Body of pancreas (tissue), 4 donors: ENCODE data around the gene MTFR2. TPM values are rescaled to one million over a fixed set of nuclear protein-coding genes. Genes with fewer than 3 reads are reported as not detected.
"Not testable (repeated sequence)": the region's sequence is repeated elsewhere in the genome, so short reads cannot be mapped to it uniquely, and the experiment has no call there.

ENCODE experiments used
- ATAC-seq: fragments of 150-250 bp; one replicate; pipeline ENCODE4 v1.9.1; 2016
- DNase-seq, 4 donors: peaks; one replicate each; pipeline ENCODE4 v3.0.0-alpha.2; 2019
- H3K27ac ChIP-seq, 4 donors: fragments of 200-600 bp; sonication (generic); 1 replicate in 3 of 4; 2 replicates in 1 of 4; pipeline versions ENCODE4 v1.5.1 to v1.6.1; 2016 to 2019; ENCODE audit warnings: mild to moderate bottlenecking in 1 of 4, mixed read lengths in 1 of 4, moderate library complexity in 1 of 4
- H3K27me3 ChIP-seq, 2 donors: fragments of 200-600 bp; sonication (generic); one replicate each; pipeline ENCODE4 v1.6.0; 2016; ENCODE audit warnings: mild to moderate bottlenecking in 1 of 2
- H3K36me3 ChIP-seq, 2 donors: fragments of 200-600 bp; sonication (generic); replicated peaks in 1 of 2; 2 replicates each; pipeline ENCODE4 v1.5.1; 2016; ENCODE audit warnings: low read depth in 2 of 2; ENCODE audit not compliant: insufficient read depth in 1 of 2
- H3K4me1 ChIP-seq: fragments of 200-600 bp; sonication (generic); one replicate; pipeline ENCODE4 v1.6.0; 2016
- H3K4me3 ChIP-seq, 2 donors: fragments of 200-600 bp; sonication (generic); 1 replicate in 1 of 2; 2 replicates in 1 of 2; pipeline ENCODE4 v1.5.1; 2016 to 2019
- H3K9me3 ChIP-seq, 3 donors: fragments of 200-600 bp; sonication (generic); 1 replicate in 2 of 3; 2 replicates in 1 of 3; pipeline ENCODE4 v1.5.1; 2016
- POLR2A ChIP-seq, 3 donors: fragments of 450-650 bp; IDR thresholded peaks; one replicate each; pipeline ENCODE4 v1.6.1; 2016; ENCODE audit warnings: antibody characterized with exemption in 3 of 3, mild to moderate bottlenecking in 2 of 3
- WGBS, 2 donors: methylation state at CpG; one replicate each; pipeline ENCODE4 v1.1.5; 2017; 5-methylcytosine and 5-hydroxymethylcytosine counted together
- intact Hi-C: fragments of 100-400 bp; cut with DNase I; formaldehyde crosslinking; loops from one replicate; pipeline ENCODE4 v1.15.1; 2023
- total RNA-seq, 2 donors: library from RNA; depleted of rRNA; stranded (reverse); fragments of >200 nt; gene quantifications; one replicate each; pipeline ENCODE4 v1.1.0, GENCODE V29; 2016
- TF ChIP-seq, protein P1 (sequence below), 7 experiments: fragments of 450-650 bp in 4 of 7; fragments of 200-600 bp in 3 of 7; sonication (generic) in 3 of 7; IDR thresholded peaks; one replicate each; pipeline ENCODE4 v1.5.1; 2016 to 2019; ENCODE audit warnings: antibody characterized with exemption in 7 of 7

The MTFR2 gene
- total RNA-seq, 2 donors from 2014 or later, result 0.78 TPM; not detected in 1

DNA sequence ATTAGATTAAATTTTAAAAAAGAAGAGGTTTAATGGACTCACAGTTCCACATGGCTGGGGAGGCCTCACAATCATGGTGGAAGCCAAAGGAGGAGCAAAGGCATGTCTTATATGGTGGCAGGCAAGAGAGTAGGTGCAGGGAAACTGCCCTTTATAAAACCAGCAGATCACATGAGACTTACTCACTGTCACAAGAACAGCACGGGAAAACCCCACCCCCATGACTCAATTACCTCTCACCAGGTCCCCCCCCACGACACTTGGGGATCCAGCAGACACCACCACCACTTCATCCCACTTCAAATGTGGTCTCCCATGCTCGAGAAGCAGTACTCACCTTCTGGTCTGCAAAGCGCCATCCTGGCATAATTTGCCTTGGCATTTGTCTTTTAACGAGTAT lies 24.6 kb downstream of the MTFR2 start:
- 51 to 56% methylated on average over 5 of the region's 5 CpGs for WGBS, 2 donors

DNA sequence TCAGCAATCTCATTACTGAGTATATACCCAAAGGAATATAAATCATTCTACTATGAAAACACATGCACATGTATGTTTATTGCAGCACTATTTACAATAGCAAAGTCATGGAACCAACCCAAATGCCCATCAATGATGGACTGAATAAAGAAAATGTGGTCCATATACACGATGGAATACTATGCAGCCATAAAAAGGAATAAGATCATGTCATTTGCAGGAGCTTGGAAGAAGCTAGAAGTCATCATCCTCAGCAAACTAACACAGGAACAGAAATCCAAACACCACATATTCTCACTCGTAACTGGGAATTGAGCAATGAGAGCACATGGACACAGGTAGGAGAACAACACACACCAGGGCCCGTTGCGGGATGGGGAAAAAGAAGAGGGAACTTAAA lies 25.1 kb downstream of the MTFR2 start:
- H3K27me3 ChIP-seq, H3K27ac ChIP-seq, DNase-seq, H3K4me3 ChIP-seq, H3K36me3 ChIP-seq, H3K4me1 ChIP-seq, ATAC-seq, H3K9me3 ChIP-seq: not testable (repeated sequence)
- WGBS, 2 donors, result 80 to 92% methylated on average over 4 of the region's 4 CpGs
- intact Hi-C loops, result loop anchor here (10.0 kb wide), 1 partner anchor 770 kb away; no protein-coding TSS in a partner anchor

More for the DNA sequence above, 24.6 kb downstream of the MTFR2 start:
- H3K27ac ChIP-seq, result no peak overlapping the region
- H3K4me1 ChIP-seq, result peaks cover 7% of the 10 kb centered on the region
- H3K4me3 ChIP-seq, result no peak overlapping the region
- ATAC-seq (no peak), DNase-seq (no peak)
- TF ChIP-seq, protein P1, sequence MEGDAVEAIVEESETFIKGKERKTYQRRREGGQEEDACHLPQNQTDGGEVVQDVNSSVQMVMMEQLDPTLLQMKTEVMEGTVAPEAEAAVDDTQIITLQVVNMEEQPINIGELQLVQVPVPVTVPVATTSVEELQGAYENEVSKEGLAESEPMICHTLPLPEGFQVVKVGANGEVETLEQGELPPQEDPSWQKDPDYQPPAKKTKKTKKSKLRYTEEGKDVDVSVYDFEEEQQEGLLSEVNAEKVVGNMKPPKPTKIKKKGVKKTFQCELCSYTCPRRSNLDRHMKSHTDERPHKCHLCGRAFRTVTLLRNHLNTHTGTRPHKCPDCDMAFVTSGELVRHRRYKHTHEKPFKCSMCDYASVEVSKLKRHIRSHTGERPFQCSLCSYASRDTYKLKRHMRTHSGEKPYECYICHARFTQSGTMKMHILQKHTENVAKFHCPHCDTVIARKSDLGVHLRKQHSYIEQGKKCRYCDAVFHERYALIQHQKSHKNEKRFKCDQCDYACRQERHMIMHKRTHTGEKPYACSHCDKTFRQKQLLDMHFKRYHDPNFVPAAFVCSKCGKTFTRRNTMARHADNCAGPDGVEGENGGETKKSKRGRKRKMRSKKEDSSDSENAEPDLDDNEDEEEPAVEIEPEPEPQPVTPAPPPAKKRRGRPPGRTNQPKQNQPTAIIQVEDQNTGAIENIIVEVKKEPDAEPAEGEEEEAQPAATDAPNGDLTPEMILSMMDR (IDR thresholded peaks at IDR 0.05), result no peak
- TF ChIP-seq POLR2A (IDR thresholded peaks at IDR 0.05), result no peak
- no peaks in the 10 kb centered on the region for H3K36me3 ChIP-seq
- intact Hi-C loops, result loop anchor here (10.0 kb wide), 1 partner anchor 771 kb away; no protein-coding TSS in a partner anchor
- H3K27me3 ChIP-seq, result no peaks in the 10 kb centered on the region
- H3K9me3 ChIP-seq, result no peaks in the 10 kb centered on the region

DNA sequence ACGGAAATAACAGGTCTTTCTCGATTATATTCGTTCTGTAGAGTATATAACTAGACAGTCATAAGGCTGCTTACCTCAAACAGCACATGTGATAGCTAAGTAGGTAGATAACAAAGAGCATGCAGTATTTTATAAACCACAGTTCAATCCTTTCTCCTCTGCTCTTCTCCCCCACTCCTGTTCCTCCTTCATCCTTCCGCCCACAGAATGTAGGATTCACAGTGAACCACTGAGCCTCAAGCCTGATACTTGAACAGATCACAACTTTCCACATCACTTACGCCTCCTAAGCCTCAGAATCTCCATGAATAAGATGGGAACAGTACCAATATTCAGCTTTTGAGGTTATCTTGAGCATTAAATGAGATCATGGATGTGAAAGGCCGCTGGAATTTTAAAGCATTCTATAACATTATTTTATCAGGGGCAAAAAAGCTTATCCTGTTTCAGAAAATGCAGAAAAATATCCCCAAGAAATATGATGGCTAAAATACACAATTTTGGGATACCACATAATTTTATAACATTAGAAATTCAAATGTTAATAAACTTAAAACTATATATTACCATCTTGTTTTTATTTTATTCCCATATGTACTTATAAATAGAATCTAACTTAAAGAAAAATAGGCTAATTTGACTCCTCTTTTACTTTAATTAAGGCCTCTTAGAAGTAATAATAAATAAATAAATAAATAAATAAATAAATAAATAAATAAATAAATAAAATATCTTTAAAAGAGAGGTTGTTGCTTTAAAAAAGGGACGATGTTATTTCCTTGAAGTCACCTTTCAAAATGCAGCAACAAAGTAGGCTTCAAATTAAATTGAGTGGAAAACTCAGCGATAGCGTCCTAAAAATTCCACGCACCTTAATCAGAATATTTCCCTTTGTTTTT lies 33.4 kb downstream of the MTFR2 start:
- TF ChIP-seq POLR2A (IDR thresholded peaks at IDR 0.05), result no peak
- TF ChIP-seq, protein P1 (IDR thresholded peaks at IDR 0.05), result no peak
- ATAC-seq (no peak), DNase-seq (no peak)
- no peaks in the 10 kb centered on the region for H3K4me1 ChIP-seq
- intact Hi-C loops, result loop anchor here (10.0 kb wide), 1 partner anchor 312 kb away; no protein-coding TSS in a partner anchor
- H3K36me3 ChIP-seq, result no peaks in the 10 kb centered on the region
- no peak overlapping the region for H3K4me3 ChIP-seq
- H3K9me3 ChIP-seq, result no peaks in the 10 kb centered on the region
- H3K27ac ChIP-seq, result no peak overlapping the region
- no peaks in the 10 kb centered on the region for H3K27me3 ChIP-seq
- WGBS, 2 donors, result 78 to 80% methylated on average over 10 of the region's 10 CpGs

DNA sequence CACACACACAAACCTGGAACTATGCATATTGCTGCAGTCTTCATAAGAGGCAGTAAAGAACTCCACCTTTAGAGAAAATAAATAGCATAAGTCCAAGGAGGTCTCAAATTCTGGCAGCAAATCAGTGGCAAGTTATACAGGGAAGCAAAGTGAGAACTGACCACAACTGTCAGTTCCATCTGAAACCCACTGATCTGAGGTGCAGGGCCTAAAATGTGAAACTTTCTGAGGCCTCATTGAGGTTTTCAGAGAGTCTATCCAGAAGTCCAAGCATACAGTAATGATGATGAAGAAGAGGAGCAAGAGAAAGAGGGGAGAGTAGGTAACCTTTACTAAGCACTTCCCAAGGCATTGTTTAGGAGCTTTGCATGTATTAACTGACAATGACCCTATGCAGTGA lies 36.3 kb downstream of the MTFR2 start:
- Histone ChIP-seq H3K4me3 (no peak overlapping the region), H3K27ac (no peak overlapping the region), H3K27me3 (no peaks in the 10 kb centered on the region), H3K36me3 (no peaks in the 10 kb centered on the region), H3K4me1 (no peaks in the 10 kb centered on the region), H3K9me3 (no peaks in the 10 kb centered on the region)
- intact Hi-C loops, result loop anchor here (10.0 kb wide), 1 partner anchor 309 kb away; no protein-coding TSS in a partner anchor
- DNase-seq, result no peak
- ATAC-seq, result no peak
- TF ChIP-seq, protein P1 (IDR thresholded peaks at IDR 0.05), result no peak
- TF ChIP-seq POLR2A (IDR thresholded peaks at IDR 0.05), result no peak

DNA sequence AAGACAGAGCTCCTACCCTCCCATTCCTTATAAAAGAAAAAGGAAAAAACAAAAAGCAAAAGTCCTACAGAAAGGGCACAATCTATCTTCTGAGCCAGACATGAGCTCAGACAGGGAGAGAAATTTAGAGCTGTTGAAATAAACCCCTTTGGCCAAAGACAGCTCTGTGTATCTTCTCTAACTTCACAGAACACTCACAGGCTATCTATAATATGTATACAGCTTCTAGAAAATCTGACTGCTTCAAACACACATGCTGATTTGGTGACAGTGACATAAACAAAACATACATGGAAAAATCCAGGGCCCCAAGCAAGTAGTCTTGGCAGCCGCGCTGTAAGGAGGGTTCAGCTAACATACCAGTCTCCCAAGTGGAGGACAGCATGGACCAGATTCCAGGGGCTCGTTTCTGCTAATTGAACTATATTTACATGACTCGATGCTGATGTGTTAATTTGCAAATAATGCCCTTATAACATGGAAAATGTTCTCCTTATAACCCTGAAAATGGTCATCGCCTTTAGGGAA lies 37.0 kb downstream of the MTFR2 start:
- ATAC-seq (no peak), DNase-seq (no peak)
- H3K36me3 ChIP-seq, result no peaks in the 10 kb centered on the region
- no peaks in the 10 kb centered on the region for H3K9me3 ChIP-seq
- no peaks in the 10 kb centered on the region for H3K4me1 ChIP-seq
- intact Hi-C loops, result loop anchor here (10.0 kb wide), 1 partner anchor 308 kb away; no protein-coding TSS in a partner anchor
- TF ChIP-seq, protein P1 (IDR thresholded peaks at IDR 0.05), result no peak
- no peak for TF ChIP-seq POLR2A (IDR thresholded peaks at IDR 0.05)
- no peak overlapping the region for H3K27ac ChIP-seq
- H3K4me3 ChIP-seq, result no peak overlapping the region
- 65 to 75% methylated on average over 5 of the region's 5 CpGs for WGBS, 2 donors
- H3K27me3 ChIP-seq, result no peaks in the 10 kb centered on the region
